Esophagus muscularis mucosa (tissue), 4 donors: ENCODE measurements around the gene ZNF521. TPM values are rescaled to one million over a fixed set of nuclear protein-coding genes. Genes with fewer than 3 reads are reported as not detected.
A peak's percentile ranks its signal among the peaks of the same experiment; 100 is the strongest.

ENCODE experiments used
- DNase-seq: peaks from one replicate; pipeline ENCODE4 v3.0.0-alpha.2; 2017; ENCODE audit errors: extremely low spot score
- H3K27ac ChIP-seq, 4 donors: fragments of 200-600 bp; sonication (generic); replicated peaks in 1 of 4; 1 replicate in 3 of 4; 2 replicates in 1 of 4; pipeline ENCODE4 v1.5.1; 2016 to 2019; ENCODE audit warnings: mild to moderate bottlenecking in 1 of 4
- H3K27me3 ChIP-seq, 4 donors: fragments of 200-600 bp; sonication (generic); one replicate each; pipeline versions ENCODE4 v1.5.1 to v1.6.0; 2016 to 2019
- H3K36me3 ChIP-seq, 4 donors: fragments of 200-600 bp; sonication (generic); one replicate each; pipeline ENCODE4 v1.5.1; 2016 to 2019
- H3K4me1 ChIP-seq, 4 donors: fragments of 200-600 bp; sonication (generic); one replicate each; pipeline ENCODE4 v1.5.1; 2016 to 2019
- H3K4me3 ChIP-seq, 4 donors: fragments of 200-600 bp; sonication (generic); 1 replicate in 2 of 4; 2 replicates in 2 of 4; pipeline ENCODE4 v1.5.1; 2016 to 2019; ENCODE audit warnings: mild to moderate bottlenecking in 4 of 4, moderate library complexity in 1 of 4
- H3K9me3 ChIP-seq, 4 donors: fragments of 200-600 bp; sonication (generic); 1 replicate in 3 of 4; 2 replicates in 1 of 4; pipeline ENCODE4 v1.5.1; 2016 to 2019
- EP300 ChIP-seq: sonication (generic); formaldehyde crosslinking; IDR thresholded peaks from one replicate; pipeline ENCODE4 v1.6.1; 2017; ENCODE audit warnings: antibody characterized with exemption
- POLR2A ChIP-seq: fragments of 450-650 bp; IDR thresholded peaks from one replicate; pipeline ENCODE4 v1.6.1; 2017; ENCODE audit warnings: antibody characterized with exemption, moderate library complexity, mild to moderate bottlenecking, low read depth
- POLR2AphosphoS5 ChIP-seq, 2 donors: sonication (generic); formaldehyde crosslinking; IDR thresholded peaks; one replicate each; pipeline ENCODE4 v1.6.1; 2017; ENCODE audit warnings: antibody characterized with exemption in 2 of 2
- WGBS: methylation state at CpG from one replicate; pipeline ENCODE4 v1.1.5; 2018; 5-methylcytosine and 5-hydroxymethylcytosine counted together
- intact Hi-C: fragments of 100-400 bp; cut with DNase I; formaldehyde crosslinking; loops from one replicate; pipeline ENCODE4 v1.15.1; 2023
- total RNA-seq, 4 donors: library from RNA; depleted of rRNA; stranded (reverse); fragments of >200 nt; gene quantifications; one replicate each; pipeline versions ENCODE4 v1.1.0 to v1.2.1, GENCODE V29; 2016
- TF ChIP-seq, protein P1 (sequence below), 3 experiments: fragments of 200-600 bp in 2 of 3; fragments of 450-650 bp in 1 of 3; sonication (generic) in 2 of 3; IDR thresholded peaks; one replicate each; pipeline ENCODE4 v1.5.1; 2017 to 2019; ENCODE audit warnings: antibody characterized with exemption in 3 of 3, mild to moderate bottlenecking in 2 of 3, moderate library complexity in 1 of 3

The ZNF521 gene
- total RNA-seq, 4 donors from 2014 or later = 15.6 to 20.6 (median 16.9) TPM

DNA sequence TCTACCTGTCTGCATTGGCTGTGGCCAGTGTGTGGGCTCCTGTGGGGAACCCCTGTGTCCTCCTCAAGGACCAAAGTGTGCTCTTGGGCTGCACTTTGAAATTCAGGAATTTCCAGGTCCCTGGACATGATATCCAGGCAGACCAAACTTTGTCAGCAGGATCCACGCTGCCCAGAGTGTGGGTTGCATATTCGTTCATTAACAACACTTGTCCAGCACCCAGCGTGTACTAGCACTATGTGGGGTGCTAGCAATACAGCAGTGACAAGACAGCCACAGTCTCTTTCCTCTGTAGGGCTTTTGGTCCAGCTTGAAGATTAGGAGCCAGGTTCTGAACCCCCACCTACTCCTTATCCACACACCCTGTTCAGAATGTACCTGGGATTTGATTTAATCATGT lies 304.5 kb downstream of the ZNF521 start:
- no peak overlapping the region for H3K4me3 ChIP-seq
- intact Hi-C loops = no loop called here
- no peaks in the 10 kb centered on the region for H3K36me3 ChIP-seq
- peak; percentile 90 for DNase-seq
- H3K9me3 ChIP-seq = no peaks in the 10 kb centered on the region
- H3K27ac ChIP-seq = no peak overlapping the region
- H3K27me3 ChIP-seq = peaks cover 0 to 80% (median 0%) of the 10 kb centered on the region in 4 donors
- no peaks in the 10 kb centered on the region for H3K4me1 ChIP-seq
- 90% methylated on average over 3 of the region's 3 CpGs for WGBS
- no peak for TF ChIP-seq POLR2AphosphoS5 (IDR thresholded peaks at IDR 0.05)
- no peak for TF ChIP-seq EP300
- TF ChIP-seq POLR2A = no peak
- TF ChIP-seq, protein P1, sequence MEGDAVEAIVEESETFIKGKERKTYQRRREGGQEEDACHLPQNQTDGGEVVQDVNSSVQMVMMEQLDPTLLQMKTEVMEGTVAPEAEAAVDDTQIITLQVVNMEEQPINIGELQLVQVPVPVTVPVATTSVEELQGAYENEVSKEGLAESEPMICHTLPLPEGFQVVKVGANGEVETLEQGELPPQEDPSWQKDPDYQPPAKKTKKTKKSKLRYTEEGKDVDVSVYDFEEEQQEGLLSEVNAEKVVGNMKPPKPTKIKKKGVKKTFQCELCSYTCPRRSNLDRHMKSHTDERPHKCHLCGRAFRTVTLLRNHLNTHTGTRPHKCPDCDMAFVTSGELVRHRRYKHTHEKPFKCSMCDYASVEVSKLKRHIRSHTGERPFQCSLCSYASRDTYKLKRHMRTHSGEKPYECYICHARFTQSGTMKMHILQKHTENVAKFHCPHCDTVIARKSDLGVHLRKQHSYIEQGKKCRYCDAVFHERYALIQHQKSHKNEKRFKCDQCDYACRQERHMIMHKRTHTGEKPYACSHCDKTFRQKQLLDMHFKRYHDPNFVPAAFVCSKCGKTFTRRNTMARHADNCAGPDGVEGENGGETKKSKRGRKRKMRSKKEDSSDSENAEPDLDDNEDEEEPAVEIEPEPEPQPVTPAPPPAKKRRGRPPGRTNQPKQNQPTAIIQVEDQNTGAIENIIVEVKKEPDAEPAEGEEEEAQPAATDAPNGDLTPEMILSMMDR (IDR thresholded peaks at IDR 0.05) = no peak

GRCh38 chr18:25044694-25045093 lies 307.3 kb downstream of the ZNF521 start:
- H3K36me3 ChIP-seq = no peaks in the 10 kb centered on the region
- intact Hi-C loops = no loop called here
- peaks cover 0 to 82% (median 3%) of the 10 kb centered on the region in 4 donors for H3K27me3 ChIP-seq
- no peak overlapping the region for H3K27ac ChIP-seq
- no peak for DNase-seq
- H3K4me3 ChIP-seq = no peak overlapping the region
- 51% methylated on average over 2 of the region's 2 CpGs for WGBS
- H3K4me1 ChIP-seq = peaks cover 0 to 11% (median 8%) of the 10 kb centered on the region in 4 donors
- H3K9me3 ChIP-seq = no peaks in the 10 kb centered on the region
- TF ChIP-seq POLR2A = no peak
- TF ChIP-seq, protein P1 (IDR thresholded peaks at IDR 0.05) = no peak
- no peak for TF ChIP-seq POLR2AphosphoS5 (IDR thresholded peaks at IDR 0.05)
- TF ChIP-seq EP300 = no peak

DNA sequence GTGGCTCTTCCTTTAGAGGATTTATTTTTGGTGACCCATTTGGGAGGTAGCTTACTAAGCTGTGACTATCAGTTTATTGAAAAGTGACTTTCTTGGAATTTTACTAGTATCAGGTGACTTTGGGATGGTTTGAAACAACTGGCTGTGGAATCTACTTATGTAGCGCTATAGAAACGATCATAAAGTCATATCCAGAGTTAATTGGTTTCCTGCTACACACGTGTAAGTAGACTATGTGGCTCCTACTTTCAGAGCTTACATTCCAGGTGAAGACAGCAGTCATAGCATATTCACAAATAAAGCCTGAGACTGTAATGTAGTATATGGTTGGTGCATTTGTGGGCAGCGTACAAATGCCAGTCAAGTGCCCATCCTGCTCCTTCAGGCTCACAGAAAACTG lies 308.9 kb downstream of the ZNF521 start:
- Histone ChIP-seq H3K4me1 (peaks cover 0 to 11% (median 8%) of the 10 kb centered on the region in 4 donors), H3K27me3 (peaks cover 0 to 83% (median 3%) of the 10 kb centered on the region in 4 donors), H3K9me3 (no peaks in the 10 kb centered on the region), H3K4me3 (no peak overlapping the region), H3K36me3 (no peaks in the 10 kb centered on the region), H3K27ac (no peak overlapping the region)
- intact Hi-C loops = no loop called here
- 79% methylated on average over 4 of the region's 4 CpGs for WGBS
- no peak for TF ChIP-seq POLR2A
- no peak for TF ChIP-seq EP300
- TF ChIP-seq, protein P1 (IDR thresholded peaks at IDR 0.05) = no peak
- no peak for TF ChIP-seq POLR2AphosphoS5 (IDR thresholded peaks at IDR 0.05)
- DNase-seq = no peak

DNA sequence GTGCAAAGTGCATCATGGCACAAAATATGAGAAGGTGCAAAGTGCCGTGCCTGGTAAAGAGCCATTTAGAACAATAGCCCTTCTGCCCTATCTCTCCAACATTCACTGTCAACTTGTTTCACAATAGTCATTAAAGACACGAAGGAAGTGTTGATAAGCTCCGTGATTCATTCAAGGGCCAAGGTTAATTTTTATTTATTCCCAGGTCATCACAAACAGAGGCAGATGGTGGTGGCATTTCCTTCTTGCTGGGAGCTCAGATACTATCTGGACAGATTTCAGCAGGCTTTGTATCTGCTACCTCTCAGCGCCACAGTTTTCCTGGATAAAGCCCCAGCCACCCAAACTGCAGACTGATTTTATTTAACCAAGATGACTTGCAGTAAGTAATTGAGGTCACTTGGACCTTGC lies 309.3 kb downstream of the ZNF521 start:
- peaks cover 0 to 82% (median 3%) of the 10 kb centered on the region in 4 donors for H3K27me3 ChIP-seq
- DNase-seq = no peak
- no peaks in the 10 kb centered on the region for H3K36me3 ChIP-seq
- H3K27ac ChIP-seq = no peak overlapping the region
- H3K4me3 ChIP-seq = no peak overlapping the region
- 59% methylated on average over 4 of the region's 4 CpGs for WGBS
- peaks cover 0 to 11% (median 8%) of the 10 kb centered on the region in 4 donors for H3K4me1 ChIP-seq
- intact Hi-C loops = no loop called here
- H3K9me3 ChIP-seq = no peaks in the 10 kb centered on the region
- TF ChIP-seq, protein P1 (IDR thresholded peaks at IDR 0.05) = no peak
- TF ChIP-seq POLR2AphosphoS5 (IDR thresholded peaks at IDR 0.05) (no peak), EP300 (no peak), POLR2A (no peak)

DNA sequence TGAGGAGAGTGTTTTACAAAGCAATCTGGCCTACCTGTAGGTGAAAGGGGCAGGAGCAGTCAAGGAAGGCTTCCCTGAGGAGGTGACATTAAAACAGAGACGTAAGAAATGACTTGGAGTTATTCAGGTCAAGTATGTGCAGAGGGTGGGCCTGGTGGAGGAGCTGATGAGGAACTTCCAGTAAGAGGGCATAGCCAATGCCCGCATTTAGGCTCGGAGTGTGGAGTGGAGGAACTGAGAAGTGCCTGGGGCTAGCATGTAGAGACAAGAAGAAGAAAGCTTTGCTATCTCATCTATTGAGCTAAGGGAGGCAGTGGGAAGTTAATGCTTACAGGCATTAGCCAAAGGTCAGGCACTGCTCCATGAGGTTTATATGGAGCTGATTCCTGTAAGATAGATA lies 312.2 kb downstream of the ZNF521 start:
- H3K36me3 ChIP-seq = no peaks in the 10 kb centered on the region
- intact Hi-C loops = no loop called here

More for the DNA sequence above, 312.2 kb downstream of the ZNF521 start:
- no peak overlapping the region for H3K4me3 ChIP-seq
- no peak overlapping the region for H3K27ac ChIP-seq
- peaks cover 0 to 82% (median 3%) of the 10 kb centered on the region in 4 donors for H3K27me3 ChIP-seq
- no peaks in the 10 kb centered on the region for H3K9me3 ChIP-seq
- 88% methylated on average over 3 of the region's 3 CpGs for WGBS
- H3K4me1 ChIP-seq = peaks cover 0 to 11% (median 8%) of the 10 kb centered on the region in 4 donors
- TF ChIP-seq, protein P1 (IDR thresholded peaks at IDR 0.05) = no peak
- TF ChIP-seq POLR2AphosphoS5 (IDR thresholded peaks at IDR 0.05) (no peak), EP300 (no peak), POLR2A (no peak)
- DNase-seq = no peak
